A549 (cell line): ENCODE measurements around the gene C15orf62. TPM values are rescaled to one million over a fixed set of nuclear protein-coding genes. Genes with fewer than 3 reads are reported as not detected.

Experiments used
- ATAC-seq, 2 experiments: fragments of 200-7000 bp in 1 of 2; fragments of >200 bp in 1 of 2; cut with Nextera tagmentation in 1 of 2; cut with Tn5 transposase in 1 of 2; 3 replicates each; pipeline versions ENCODE4 v1.8.0 to v1.9.1; 2018 to 2020; ENCODE audit warnings: mild to moderate bottlenecking in 1 of 2, moderate library complexity in 1 of 2
- CTCF ChIA-PET: fragments of 300-600 bp; sonication (Branson Sonifier 250); formaldehyde crosslinking; extraction: SDS; loops from one replicate; lab custom pipeline; 2021; ENCODE audit warnings: antibody characterized with exemption, inconsistent platforms; lab: Yijun Ruan, JAX
- POLR2A ChIA-PET: fragments of 350-600 bp; formaldehyde crosslinking; extraction: SDS; loops from one replicate; lab custom pipeline; 2021; ENCODE audit warnings: antibody characterized with exemption, inconsistent platforms; lab: Yijun Ruan, JAX
- DNase-seq, 2 experiments: peaks; one replicate each; pipeline versions ENCODE4 v3.0.0 to v3.0.0-alpha.2; 2011 to 2016; ENCODE audit warnings: low read depth in 1 of 2, low spot score in 1 of 2
- FAIRE-seq: peaks from 2 replicates; lab custom pipeline; 2011; peaks lifted over from hg19 to GRCh38; lab: Jason Lieb, UNC
- H3K27ac ChIP-seq, 2 experiments: fragments of >200 bp; sonication (Bioruptor Twin); formaldehyde crosslinking; 3 replicates each; pipeline ENCODE4 v1.5.1; 2016 to 2017
- H3K4me1 ChIP-seq: fragments of >200 bp; sonication (Bioruptor Twin); formaldehyde crosslinking; 3 replicates; pipeline ENCODE4 v1.6.1; 2016
- H3K4me2 ChIP-seq: fragments of >200 bp; sonication (Bioruptor Twin); formaldehyde crosslinking; 3 replicates; pipeline ENCODE4 v1.6.1; 2016
- H3K4me3 ChIP-seq: fragments of >200 bp; sonication (Bioruptor Twin); formaldehyde crosslinking; 3 replicates; pipeline ENCODE4 v1.5.1; 2016
- H3K9me3 ChIP-seq: fragments of >200 bp; sonication (Bioruptor Twin); formaldehyde crosslinking; 3 replicates; pipeline ENCODE4 v1.6.1; 2016
- ATOH8 ChIP-seq: fragments of 250-450 bp; sonication (Bioruptor Pico); IDR thresholded peaks from 2 replicates; pipeline ENCODE4 v1.5.0; 2020; ENCODE audit warnings: low read depth, mild to moderate bottlenecking, moderate library complexity
- BCL3 ChIP-seq: fragments of >200 bp; sonication (Bioruptor Twin); formaldehyde crosslinking; IDR thresholded peaks from 3 replicates; pipeline ENCODE4 v1.6.1; 2016
- CBX8 ChIP-seq: fragments of 200-600 bp; sonication (generic); IDR thresholded peaks from 2 replicates; pipeline ENCODE4 v1.6.1; 2016
- CEBPB ChIP-seq, 2 experiments: fragments of >200 bp in 1 of 2; sonication (Bioruptor Twin) in 1 of 2; formaldehyde crosslinking in 1 of 2; IDR thresholded peaks; 2 replicates each; pipeline ENCODE4 v1.6.1; 2012 to 2016
- EHF ChIP-seq: fragments of 250-450 bp; sonication (Bioruptor Pico); IDR thresholded peaks from 2 replicates; pipeline ENCODE4 v1.5.0; 2020; ENCODE audit warnings: mild to moderate bottlenecking
- FOSB ChIP-seq: fragments of 250-450 bp; sonication (Bioruptor Pico); IDR thresholded peaks from 2 replicates; pipeline ENCODE4 v1.5.0; 2020; ENCODE audit warnings: mild to moderate bottlenecking, moderate library complexity
- FOXS1 ChIP-seq: fragments of 250-450 bp; sonication (Bioruptor Pico); IDR thresholded peaks from 2 replicates; pipeline ENCODE4 v1.5.0; 2020; ENCODE audit warnings: mild to moderate bottlenecking, moderate library complexity
- GATA3 ChIP-seq: IDR thresholded peaks from 2 replicates; pipeline ENCODE4 v1.6.1; 2012; ENCODE audit warnings: borderline replicate concordance
- HDAC2 ChIP-seq: fragments of 200-600 bp; sonication (generic); IDR thresholded peaks from 2 replicates; pipeline ENCODE4 v1.6.1; 2016
- HMGXB4 ChIP-seq: fragments of 250-450 bp; sonication (Bioruptor Pico); IDR thresholded peaks from 2 replicates; pipeline ENCODE4 v1.5.0; 2021; ENCODE audit warnings: mild to moderate bottlenecking, moderate library complexity, borderline replicate concordance
- HOXA7 ChIP-seq: fragments of 250-450 bp; sonication (Bioruptor Pico); IDR thresholded peaks from 2 replicates; pipeline ENCODE4 v1.5.0; 2020; ENCODE audit warnings: mild to moderate bottlenecking, moderate library complexity
- HOXB13 ChIP-seq: fragments of 250-450 bp; sonication (Bioruptor Pico); IDR thresholded peaks from 2 replicates; pipeline ENCODE4 v1.5.0; 2020; ENCODE audit warnings: low read depth, mild to moderate bottlenecking, moderate library complexity
- MAFK ChIP-seq: fragments of 450-650 bp; IDR thresholded peaks from 2 replicates; pipeline ENCODE4 v1.6.1; 2014; ENCODE audit not compliant: partially characterized antibody
- MAZ ChIP-seq: fragments of 150-350 bp; IDR thresholded peaks from 2 replicates; pipeline ENCODE4 v1.6.1; 2014; ENCODE audit warnings: antibody characterized with exemption, low read depth, low read length, borderline replicate concordance
- MYC ChIP-seq: IDR thresholded peaks from 2 replicates; pipeline ENCODE4 v1.6.1; 2012; ENCODE audit warnings: mild to moderate bottlenecking, inconsistent platforms, low read length, improper control_type of control experiment, borderline replicate concordance
- NFE2L2 ChIP-seq: fragments of 150-350 bp; conservative IDR thresholded peaks from 2 replicates; pipeline ENCODE4 v1.6.1; 2014; ENCODE audit warnings: low read length
- POLR2AphosphoS2 ChIP-seq: conservative IDR thresholded peaks from 2 replicates; pipeline ENCODE4 v1.6.1; 2012; ENCODE audit warnings: low read length, improper control_type of control experiment, inconsistent platforms
- RARB ChIP-seq: fragments of 250-450 bp; sonication (Bioruptor Pico); IDR thresholded peaks from 2 replicates; pipeline ENCODE4 v1.8.0; 2021; ENCODE audit warnings: mild to moderate bottlenecking, moderate library complexity
- RCOR1 ChIP-seq: fragments of 150-350 bp; IDR thresholded peaks from 2 replicates; pipeline ENCODE4 v1.6.1; 2014; ENCODE audit warnings: antibody characterized with exemption, low read length, low read depth
- RNF2 ChIP-seq: fragments of 200-600 bp; sonication (generic); IDR thresholded peaks from 2 replicates; pipeline ENCODE4 v1.6.1; 2016; ENCODE audit warnings: low read depth, mild to moderate bottlenecking, antibody characterized with exemption, moderate library complexity, borderline replicate concordance
- SREBF2 ChIP-seq: fragments of 450-650 bp; IDR thresholded peaks from 2 replicates; pipeline ENCODE4 v1.6.1; 2014; ENCODE audit warnings: mild to moderate bottlenecking, moderate library complexity
- TFCP2L1 ChIP-seq: fragments of 250-450 bp; sonication (Bioruptor Pico); IDR thresholded peaks from 2 replicates; pipeline ENCODE4 v1.5.0; 2021; ENCODE audit warnings: mild to moderate bottlenecking
- TP53 ChIP-seq: fragments of 250-450 bp; sonication (Bioruptor Pico); IDR thresholded peaks from 2 replicates; pipeline ENCODE4 v1.5.0; 2021; ENCODE audit warnings: mild to moderate bottlenecking, moderate library complexity
- WGBS: methylation state at CpG from one replicate; pipeline ENCODE4 v1.1.6; 2017; ENCODE audit errors: missing lambda C conversion rate; 5-methylcytosine and 5-hydroxymethylcytosine counted together
- polyA plus RNA-seq, 4 experiments: library from polyadenylated mRNA; depleted of rRNA in 3 of 4; stranded (reverse); fragments of >200 nt; fragmentation: RNase III in 1 of 4; extraction: RNeasy Plus Mini Kit Qiagen cat#74134 plus additional on column Dnase treatment in 1 of 4; gene quantifications; 2 replicates in 3 of 4; 3 replicates in 1 of 4; pipeline ENCODE4 v1.2.3, GENCODE V29; 2011 to 2017
- TF ChIP-seq, protein P1 (sequence below): fragments of 450-650 bp; IDR thresholded peaks from 2 replicates; pipeline ENCODE4 v1.6.1; 2014; ENCODE audit warnings: antibody characterized with exemption

The C15orf62 gene
- polyA plus RNA-seq, 2 of the 4 experiments (the other 2 are of a cell fraction), result 0.10 to 0.13 TPM

- TF ChIP-seq BCL3 (no peak), FOXS1 (no peak), TP53 (CRISPR knock-in tag) (no peak), MAFK (no peak), POLR2AphosphoS2 (no peak), SREBF2 (no peak), GATA3 (no peak), MYC (no peak)
- TF ChIP-seq, protein P1, sequence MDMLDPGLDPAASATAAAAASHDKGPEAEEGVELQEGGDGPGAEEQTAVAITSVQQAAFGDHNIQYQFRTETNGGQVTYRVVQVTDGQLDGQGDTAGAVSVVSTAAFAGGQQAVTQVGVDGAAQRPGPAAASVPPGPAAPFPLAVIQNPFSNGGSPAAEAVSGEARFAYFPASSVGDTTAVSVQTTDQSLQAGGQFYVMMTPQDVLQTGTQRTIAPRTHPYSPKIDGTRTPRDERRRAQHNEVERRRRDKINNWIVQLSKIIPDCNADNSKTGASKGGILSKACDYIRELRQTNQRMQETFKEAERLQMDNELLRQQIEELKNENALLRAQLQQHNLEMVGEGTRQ, result no peak
- WGBS, result 77% methylated on average over 7 of the region's 8 CpGs
- ChIA-PET CTCF (interaction anchor here (1.4 to 6.1 kb wide), 2 partner anchors 13 to 127 kb away, joined by 5 to 40 read pairs; no protein-coding TSS in a partner anchor), POLR2A (interaction anchor here (0.9 to 1.4 kb wide), 3 partner anchors 18 to 129 kb away, joined by 3 read pairs; partner anchors contain the start of gene VPS18)
- H3K4me3 ChIP-seq, result peak overlapping the region; percentile 59
- peak overlapping the region; percentile 98 for H3K4me2 ChIP-seq
- H3K4me1 ChIP-seq, result peaks cover 14% of the 10 kb centered on the region; the same call in 2 of the 3 replicates
- no peaks in the 10 kb centered on the region for H3K9me3 ChIP-seq
- 0 out of 6 replicates have a peak, but pooled peaks of 1 of the 2 experiments have one; percentile 1 for ATAC-seq
- DNase-seq, result no peak
- H3K27ac ChIP-seq, result peak overlapping the region; percentile 74 to 89; a peak in 5 of 6 replicates
- no peak for FAIRE-seq
Observed at GRCh38 chr15:40764629-40765103, 5.1 kb upstream of the C15orf62 start.

DNA sequence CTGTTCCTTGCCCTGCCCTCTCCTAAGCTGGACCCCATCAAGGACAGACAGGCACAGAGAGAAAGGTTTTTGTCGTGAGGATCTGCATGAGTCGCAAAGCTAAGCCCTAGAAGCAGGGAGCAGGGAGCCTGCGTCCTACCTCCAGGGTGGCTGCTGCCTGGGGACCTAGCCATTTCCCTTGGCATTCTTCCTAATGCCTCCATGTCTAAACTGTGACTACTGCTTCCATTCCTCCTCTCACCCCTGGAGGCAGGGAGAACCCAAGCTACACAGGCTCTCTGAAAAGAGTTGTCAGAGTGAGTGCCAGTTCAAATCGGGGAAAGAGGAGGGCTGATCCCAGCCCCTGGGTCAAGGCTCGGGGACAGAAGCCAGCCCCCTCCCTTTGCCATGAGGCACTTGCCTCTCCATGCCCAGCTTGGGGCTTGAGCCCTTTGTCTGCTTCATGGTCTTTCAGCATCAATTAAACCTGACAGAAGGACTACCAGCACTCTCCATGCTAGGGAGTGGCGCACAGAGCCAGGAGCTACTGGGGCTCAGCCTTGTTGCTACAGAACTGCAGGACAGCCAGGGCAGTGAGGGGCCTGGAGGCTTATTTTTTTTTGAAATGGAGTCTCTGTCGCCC is 3.5 kb upstream of the C15orf62 start:
- FAIRE-seq (no peak), ATAC-seq (no peak), DNase-seq (no peak)
- WGBS, result 80% methylated on average over 4 of the region's 7 CpGs
- ChIA-PET POLR2A (interaction anchor here (0.5 kb wide), 1 partner anchor 128 kb away, joined by 3 read pairs; the partner anchor contains the start of gene VPS18), CTCF (interaction anchor here (1.0 to 6.1 kb wide), 5 partner anchors 11 to 92 kb away, joined by 3 to 40 read pairs (median 9); no protein-coding TSS in a partner anchor)
- Histone ChIP-seq H3K9me3 (no peaks in the 10 kb centered on the region), H3K4me3 (no peak overlapping the region), H3K27ac (no peak overlapping the region), H3K4me2 (no peak overlapping the region), H3K4me1 (peaks cover 14% of the 10 kb centered on the region; the same call in 2 of the 3 replicates)
- TF ChIP-seq RCOR1 (no peak), EHF (CRISPR knock-in tag) (no peak), HOXB13 (CRISPR knock-in tag) (no peak), RNF2 (no peak), CBX8 (no peak), HOXA7 (no peak), TFCP2L1 (no peak), TP53 (CRISPR knock-in tag) (no peak), CEBPB (IDR thresholded peaks at IDR 0.05) (no peak), NFE2L2 (no peak), MAZ (no peak), RARB (CRISPR knock-in tag) (no peak), ATOH8 (CRISPR knock-in tag) (no peak), HDAC2 (no peak), FOSB (no peak), FOXS1 (no peak), HMGXB4 (no peak), MAFK (no peak)
